Esophagus muscularis mucosa (tissue), 4 donors: ENCODE measurements around the gene TUBB4B. TPM values are rescaled to one million over a fixed set of nuclear protein-coding genes. Genes with fewer than 3 reads are reported as not detected.

Source experiments
- DNase-seq: peaks from one replicate; pipeline ENCODE4 v3.0.0-alpha.2; 2017; ENCODE audit errors: extremely low spot score
- H3K27ac ChIP-seq, 4 donors: fragments of 200-600 bp; sonication (generic); replicated peaks in 1 of 4; 1 replicate in 3 of 4; 2 replicates in 1 of 4; pipeline ENCODE4 v1.5.1; 2016 to 2019; ENCODE audit warnings: mild to moderate bottlenecking in 1 of 4
- H3K27me3 ChIP-seq, 4 donors: fragments of 200-600 bp; sonication (generic); one replicate each; pipeline versions ENCODE4 v1.5.1 to v1.6.0; 2016 to 2019
- H3K36me3 ChIP-seq, 4 donors: fragments of 200-600 bp; sonication (generic); one replicate each; pipeline ENCODE4 v1.5.1; 2016 to 2019
- H3K4me1 ChIP-seq, 4 donors: fragments of 200-600 bp; sonication (generic); one replicate each; pipeline ENCODE4 v1.5.1; 2016 to 2019
- H3K4me3 ChIP-seq, 4 donors: fragments of 200-600 bp; sonication (generic); 1 replicate in 2 of 4; 2 replicates in 2 of 4; pipeline ENCODE4 v1.5.1; 2016 to 2019; ENCODE audit warnings: mild to moderate bottlenecking in 4 of 4, moderate library complexity in 1 of 4
- H3K9me3 ChIP-seq, 4 donors: fragments of 200-600 bp; sonication (generic); 1 replicate in 3 of 4; 2 replicates in 1 of 4; pipeline ENCODE4 v1.5.1; 2016 to 2019
- EP300 ChIP-seq: sonication (generic); formaldehyde crosslinking; IDR thresholded peaks from one replicate; pipeline ENCODE4 v1.6.1; 2017; ENCODE audit warnings: antibody characterized with exemption
- POLR2A ChIP-seq: fragments of 450-650 bp; IDR thresholded peaks from one replicate; pipeline ENCODE4 v1.6.1; 2017; ENCODE audit warnings: antibody characterized with exemption, moderate library complexity, mild to moderate bottlenecking, low read depth
- POLR2AphosphoS5 ChIP-seq, 2 donors: sonication (generic); formaldehyde crosslinking; IDR thresholded peaks; one replicate each; pipeline ENCODE4 v1.6.1; 2017; ENCODE audit warnings: antibody characterized with exemption in 2 of 2
- WGBS: methylation state at CpG from one replicate; pipeline ENCODE4 v1.1.5; 2018; 5-methylcytosine and 5-hydroxymethylcytosine counted together
- intact Hi-C: fragments of 100-400 bp; cut with DNase I; formaldehyde crosslinking; loops from one replicate; pipeline ENCODE4 v1.15.1; 2023
- total RNA-seq, 4 donors: library from RNA; depleted of rRNA; stranded (reverse); fragments of >200 nt; gene quantifications; one replicate each; pipeline versions ENCODE4 v1.1.0 to v1.2.1, GENCODE V29; 2016
- TF ChIP-seq, protein P1 (sequence below), 3 experiments: fragments of 200-600 bp in 2 of 3; fragments of 450-650 bp in 1 of 3; sonication (generic) in 2 of 3; IDR thresholded peaks; one replicate each; pipeline ENCODE4 v1.5.1; 2017 to 2019; ENCODE audit warnings: antibody characterized with exemption in 3 of 3, mild to moderate bottlenecking in 2 of 3, moderate library complexity in 1 of 3

TUBB4B gene
- total RNA-seq, 4 donors from 2014 or later = 227 to 469 (median 304) TPM

DNA sequence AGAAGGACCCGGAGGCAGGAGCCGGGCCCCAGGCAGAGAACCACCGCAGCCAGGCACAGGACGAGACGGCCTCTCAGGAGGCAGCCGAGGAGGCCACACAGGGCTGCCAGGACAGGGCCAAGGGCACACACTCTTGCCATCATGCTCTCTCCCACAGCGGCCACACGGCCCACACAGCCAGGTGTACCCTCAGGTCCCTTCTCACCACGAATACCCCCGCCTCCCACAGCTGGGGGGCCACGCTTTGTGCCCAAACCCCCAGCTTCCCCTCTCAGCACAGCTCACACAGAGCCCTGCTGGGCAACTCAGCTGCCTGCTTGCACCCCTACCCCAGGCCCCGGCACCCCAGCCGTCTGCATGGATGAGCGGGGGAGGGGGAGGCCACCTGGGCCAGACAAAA is 47.3 kb upstream of the TUBB4B start:
- no peak overlapping the region for H3K27ac ChIP-seq
- H3K4me3 ChIP-seq = no peak overlapping the region
- intact Hi-C loops = no loop called here
- 80% methylated on average over 8 of the region's 14 CpGs for WGBS
- no peak for TF ChIP-seq EP300
- TF ChIP-seq, protein P1, sequence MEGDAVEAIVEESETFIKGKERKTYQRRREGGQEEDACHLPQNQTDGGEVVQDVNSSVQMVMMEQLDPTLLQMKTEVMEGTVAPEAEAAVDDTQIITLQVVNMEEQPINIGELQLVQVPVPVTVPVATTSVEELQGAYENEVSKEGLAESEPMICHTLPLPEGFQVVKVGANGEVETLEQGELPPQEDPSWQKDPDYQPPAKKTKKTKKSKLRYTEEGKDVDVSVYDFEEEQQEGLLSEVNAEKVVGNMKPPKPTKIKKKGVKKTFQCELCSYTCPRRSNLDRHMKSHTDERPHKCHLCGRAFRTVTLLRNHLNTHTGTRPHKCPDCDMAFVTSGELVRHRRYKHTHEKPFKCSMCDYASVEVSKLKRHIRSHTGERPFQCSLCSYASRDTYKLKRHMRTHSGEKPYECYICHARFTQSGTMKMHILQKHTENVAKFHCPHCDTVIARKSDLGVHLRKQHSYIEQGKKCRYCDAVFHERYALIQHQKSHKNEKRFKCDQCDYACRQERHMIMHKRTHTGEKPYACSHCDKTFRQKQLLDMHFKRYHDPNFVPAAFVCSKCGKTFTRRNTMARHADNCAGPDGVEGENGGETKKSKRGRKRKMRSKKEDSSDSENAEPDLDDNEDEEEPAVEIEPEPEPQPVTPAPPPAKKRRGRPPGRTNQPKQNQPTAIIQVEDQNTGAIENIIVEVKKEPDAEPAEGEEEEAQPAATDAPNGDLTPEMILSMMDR (IDR thresholded peaks at IDR 0.05) = no peak
- TF ChIP-seq POLR2A = no peak
- TF ChIP-seq POLR2AphosphoS5 (IDR thresholded peaks at IDR 0.05) = no peak
- DNase-seq = no peak
- H3K9me3 ChIP-seq = no peaks in the 10 kb centered on the region
- no peaks in the 10 kb centered on the region for H3K27me3 ChIP-seq
- peaks cover 43 to 85% (median 60%) of the 10 kb centered on the region in 4 donors for H3K4me1 ChIP-seq
- peaks cover 11 to 28% (median 27%) of the 10 kb centered on the region in 4 donors for H3K36me3 ChIP-seq

DNA sequence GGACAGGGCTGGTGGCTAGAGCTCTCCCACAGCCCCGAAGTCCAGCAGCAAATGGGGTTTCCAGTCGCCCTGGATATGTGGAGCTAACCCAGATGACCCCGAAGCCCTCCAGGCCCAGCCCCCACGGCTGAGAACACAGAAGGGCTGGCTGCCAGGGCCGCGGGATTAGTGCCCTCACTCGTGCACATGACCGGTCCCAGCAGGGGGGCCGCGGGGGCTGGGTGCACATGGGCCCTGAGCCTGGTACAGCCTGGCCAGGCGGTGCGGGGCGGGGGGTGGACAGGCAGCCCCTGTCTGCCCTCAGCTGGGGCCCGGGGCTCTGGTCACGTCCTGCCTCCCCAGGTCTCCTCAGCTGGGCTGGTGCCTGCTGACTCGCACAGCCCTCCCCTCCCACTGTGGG is 46.7 kb upstream of the TUBB4B start:
- no CpG with 5 or more reads among the region's 16 CpGs for WGBS
- Histone ChIP-seq H3K36me3 (peaks cover 11 to 28% (median 27%) of the 10 kb centered on the region in 4 donors), H3K9me3 (no peaks in the 10 kb centered on the region), H3K4me3 (no peak overlapping the region), H3K4me1 (peaks cover 45 to 86% (median 62%) of the 10 kb centered on the region in 4 donors), H3K27me3 (no peaks in the 10 kb centered on the region), H3K27ac (no peak overlapping the region)
- intact Hi-C loops = no loop called here
- TF ChIP-seq POLR2AphosphoS5 (IDR thresholded peaks at IDR 0.05) (no peak), POLR2A (no peak), EP300 (no peak)
- TF ChIP-seq, protein P1 (IDR thresholded peaks at IDR 0.05) = no peak
- DNase-seq = no peak

DNA sequence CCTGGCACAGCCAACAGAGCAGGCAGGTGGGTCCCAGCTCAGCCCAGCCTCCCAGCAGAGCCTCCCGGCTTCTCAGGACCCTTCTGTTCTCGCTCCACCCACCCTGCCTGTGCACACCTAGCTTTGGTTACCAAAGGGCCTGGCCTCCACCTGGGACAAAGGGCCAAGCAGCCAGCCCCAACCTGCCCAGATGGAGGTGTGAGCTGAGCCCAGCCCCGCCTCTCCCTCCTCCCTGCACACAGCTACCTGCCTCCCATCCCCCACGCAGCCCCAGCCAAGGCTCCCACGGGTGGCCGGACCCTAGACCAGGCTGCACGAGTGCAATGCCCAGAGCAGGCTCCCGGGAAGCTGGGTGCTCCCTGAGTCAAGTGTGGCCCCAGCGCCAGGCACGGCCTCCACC is 46.2 kb upstream of the TUBB4B start:
- Histone ChIP-seq H3K27ac (no peak overlapping the region), H3K36me3 (peaks cover 10 to 25% (median 24%) of the 10 kb centered on the region in 4 donors), H3K4me1 (peaks cover 45 to 86% (median 62%) of the 10 kb centered on the region in 4 donors), H3K27me3 (no peaks in the 10 kb centered on the region), H3K4me3 (no peak overlapping the region), H3K9me3 (no peaks in the 10 kb centered on the region)
- DNase-seq = no peak
- WGBS = 80% methylated on average over 9 of the region's 10 CpGs
- no peak for TF ChIP-seq EP300
- TF ChIP-seq POLR2A = no peak
- no peak for TF ChIP-seq POLR2AphosphoS5 (IDR thresholded peaks at IDR 0.05)
- TF ChIP-seq, protein P1 (IDR thresholded peaks at IDR 0.05) = no peak
- intact Hi-C loops = no loop called here

DNA sequence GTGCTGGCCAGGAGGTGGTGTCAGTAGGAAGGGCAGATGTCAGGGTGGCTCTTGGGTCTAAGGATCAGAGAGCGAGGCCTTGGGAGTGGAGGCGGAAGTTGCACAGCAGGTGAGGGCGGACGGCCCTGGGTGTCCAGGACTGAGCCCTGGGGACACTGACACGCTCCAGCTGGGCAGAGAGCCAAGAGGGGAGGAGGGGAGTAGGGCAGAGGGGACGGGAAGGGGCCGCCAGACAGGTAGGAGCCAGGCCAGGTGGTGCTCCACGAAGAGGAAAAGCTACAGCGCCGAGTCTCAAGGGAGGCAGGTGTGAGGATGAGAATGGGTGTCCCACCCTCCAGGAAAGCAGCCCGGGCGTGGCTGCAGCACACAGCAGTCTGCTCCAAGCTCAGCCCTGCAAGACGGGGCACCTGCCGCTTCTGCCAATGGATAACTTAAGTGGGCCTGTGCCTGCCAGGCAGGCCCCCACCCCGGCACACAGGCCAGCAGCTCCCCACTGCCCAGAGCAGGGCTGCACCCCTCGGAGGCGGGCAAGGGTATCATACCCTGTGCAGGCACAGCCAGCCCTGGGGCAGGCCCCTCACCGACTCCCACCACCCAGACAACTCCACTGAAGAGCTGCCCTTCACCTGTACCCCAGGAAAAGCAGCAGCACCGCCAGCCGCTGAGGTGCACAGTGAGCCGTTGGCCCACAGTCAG is 45.4 kb upstream of the TUBB4B start:
- Histone ChIP-seq H3K36me3 (peaks cover 3 to 18% (median 16%) of the 10 kb centered on the region in 4 donors), H3K4me3 (no peak overlapping the region), H3K27ac (no peak overlapping the region), H3K4me1 (peaks cover 38 to 79% (median 54%) of the 10 kb centered on the region in 4 donors), H3K27me3 (no peaks in the 10 kb centered on the region), H3K9me3 (no peaks in the 10 kb centered on the region)
- no peak for DNase-seq
- intact Hi-C loops = no loop called here
- 82% methylated on average over 10 of the region's 21 CpGs for WGBS
- TF ChIP-seq EP300 = no peak
- TF ChIP-seq POLR2A = no peak
- TF ChIP-seq, protein P1 (IDR thresholded peaks at IDR 0.05) = no peak
- TF ChIP-seq POLR2AphosphoS5 (IDR thresholded peaks at IDR 0.05) = no peak
